Measurements from ENCODE around the gene GALT. TPM values are rescaled to one million over a fixed set of nuclear protein-coding genes. Genes with fewer than 3 reads are reported as not detected.

The GALT gene
- total RNA-seq, 2 experiments from 2014 or later = 62.5 to 90.9 TPM

- BruUV-seq (replicated peaks) = no TSS peak
- CTCF ChIA-PET (ENCODE audit: unreplicated experiment) = interaction anchor here (1.3 kb wide), 1 partner anchor 26 kb away, joined by 3 read pairs; no protein-coding TSS in a partner anchor
- POLR2A ChIA-PET = interaction anchor here (0.7 kb wide), 1 partner anchor 28 kb away, joined by 3 read pairs; no protein-coding TSS in a partner anchor
Observed at GRCh38 chr9:34675869-34676268, 29.4 kb downstream of the GALT start.

GRCh38 chr9:34684145-34684544 lies 37.7 kb downstream of the GALT start:
- Histone ChIP-seq H3K4me2 (ENCODE audit: low read length) (no peak overlapping the region), H3K9me2 (ENCODE audit: insufficient read depth, low read length) (no peaks in the 10 kb centered on the region), H3K4me3 (ENCODE audit: low read depth, low read length, poor library complexity, severe bottlenecking) (no peak overlapping the region), H3K36me3 (ENCODE audit: insufficient read depth, low read length) (no peaks in the 10 kb centered on the region), H3K79me2 (ENCODE audit: insufficient read depth, low read depth, low read length) (no peaks in the 10 kb centered on the region), H3K4me1 (ENCODE audit: insufficient read depth, low read length, poor library complexity, severe bottlenecking) (no peaks in the 10 kb centered on the region), H2AFZ (ENCODE audit: low read length) (no peak overlapping the region), H4K20me1 (ENCODE audit: insufficient read depth, low read length) (no peaks in the 10 kb centered on the region), H3K9me3 (ENCODE audit: low read length) (no peaks in the 10 kb centered on the region), H3K27ac (ENCODE audit: low read depth, low read length, poor library complexity, severe bottlenecking) (no peak overlapping the region)
- BruUV-seq (replicated peaks) = no TSS peak
- intact Hi-C loops (cut with micrococcal nuclease; ENCODE audit: unreplicated experiment) = no loop called here
- no peak for DNase-seq (ENCODE audit: low spot score)
- ChIA-PET POLR2A (no interaction called here), CTCF (ENCODE audit: unreplicated experiment) (no interaction called here)
- TF ChIP-seq, protein P1, sequence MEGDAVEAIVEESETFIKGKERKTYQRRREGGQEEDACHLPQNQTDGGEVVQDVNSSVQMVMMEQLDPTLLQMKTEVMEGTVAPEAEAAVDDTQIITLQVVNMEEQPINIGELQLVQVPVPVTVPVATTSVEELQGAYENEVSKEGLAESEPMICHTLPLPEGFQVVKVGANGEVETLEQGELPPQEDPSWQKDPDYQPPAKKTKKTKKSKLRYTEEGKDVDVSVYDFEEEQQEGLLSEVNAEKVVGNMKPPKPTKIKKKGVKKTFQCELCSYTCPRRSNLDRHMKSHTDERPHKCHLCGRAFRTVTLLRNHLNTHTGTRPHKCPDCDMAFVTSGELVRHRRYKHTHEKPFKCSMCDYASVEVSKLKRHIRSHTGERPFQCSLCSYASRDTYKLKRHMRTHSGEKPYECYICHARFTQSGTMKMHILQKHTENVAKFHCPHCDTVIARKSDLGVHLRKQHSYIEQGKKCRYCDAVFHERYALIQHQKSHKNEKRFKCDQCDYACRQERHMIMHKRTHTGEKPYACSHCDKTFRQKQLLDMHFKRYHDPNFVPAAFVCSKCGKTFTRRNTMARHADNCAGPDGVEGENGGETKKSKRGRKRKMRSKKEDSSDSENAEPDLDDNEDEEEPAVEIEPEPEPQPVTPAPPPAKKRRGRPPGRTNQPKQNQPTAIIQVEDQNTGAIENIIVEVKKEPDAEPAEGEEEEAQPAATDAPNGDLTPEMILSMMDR (conservative IDR thresholded peaks at IDR 0.05; ENCODE audit: low read length) = no peak

More at GRCh38 chr9:34675869-34676268, 29.4 kb downstream of the GALT start:
- Histone ChIP-seq H3K9me3 (ENCODE audit: low read length) (no peaks in the 10 kb centered on the region), H3K9me2 (ENCODE audit: insufficient read depth, low read length) (no peaks in the 10 kb centered on the region), H2AFZ (ENCODE audit: low read length) (no peak overlapping the region), H3K36me3 (ENCODE audit: insufficient read depth, low read length) (no peaks in the 10 kb centered on the region), H3K27ac (ENCODE audit: low read depth, low read length, poor library complexity, severe bottlenecking) (no peak overlapping the region), H3K4me3 (ENCODE audit: low read depth, low read length, poor library complexity, severe bottlenecking) (no peak overlapping the region), H3K4me2 (ENCODE audit: low read length) (no peak overlapping the region), H3K4me1 (ENCODE audit: insufficient read depth, low read length, poor library complexity, severe bottlenecking) (no peaks in the 10 kb centered on the region), H3K79me2 (ENCODE audit: insufficient read depth, low read depth, low read length) (no peaks in the 10 kb centered on the region), H4K20me1 (ENCODE audit: insufficient read depth, low read length) (no peaks in the 10 kb centered on the region)
- intact Hi-C loops (cut with micrococcal nuclease; ENCODE audit: unreplicated experiment) = loop anchor here (1.0 kb wide), 1 partner anchor 26 kb away; no protein-coding TSS in a partner anchor
- TF ChIP-seq EZH2phosphoT487 (IDR thresholded peaks at IDR 0.05; ENCODE audit: borderline replicate concordance, low read depth, low read length) = no peak
- TF ChIP-seq, protein P1 (conservative IDR thresholded peaks at IDR 0.05; ENCODE audit: low read length) = no peak
- no peak for DNase-seq (ENCODE audit: low spot score)

DNA sequence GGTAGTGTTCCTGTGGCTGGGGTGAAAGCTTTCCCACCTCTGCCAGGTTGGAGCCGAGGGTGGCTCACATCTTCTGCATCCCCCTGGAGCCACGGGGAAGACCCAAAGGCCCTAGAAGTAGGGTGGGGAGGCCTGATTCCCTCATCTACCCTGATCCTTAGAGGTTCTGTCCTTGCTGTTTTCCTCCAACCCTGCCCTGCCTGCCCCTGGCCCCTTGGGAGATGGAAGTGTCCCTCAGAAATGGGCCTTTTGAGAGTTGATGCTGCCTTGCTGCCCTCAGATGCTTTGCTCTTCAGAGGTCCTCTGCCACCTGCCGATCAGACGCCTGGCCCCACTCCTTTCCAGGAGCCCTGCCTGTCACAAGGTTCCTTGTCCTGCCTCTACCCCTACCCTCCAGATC lies 38.3 kb downstream of the GALT start:
- H2AFZ ChIP-seq (ENCODE audit: low read length) = no peak overlapping the region
- H3K27ac ChIP-seq (ENCODE audit: low read depth, low read length, poor library complexity, severe bottlenecking) = no peak overlapping the region
- H3K4me3 ChIP-seq (ENCODE audit: low read depth, low read length, poor library complexity, severe bottlenecking) = no peak overlapping the region
- H3K4me1 ChIP-seq (ENCODE audit: insufficient read depth, low read length, poor library complexity, severe bottlenecking) = no peaks in the 10 kb centered on the region
- H4K20me1 ChIP-seq (ENCODE audit: insufficient read depth, low read length) = no peaks in the 10 kb centered on the region
- H3K36me3 ChIP-seq (ENCODE audit: insufficient read depth, low read length) = no peaks in the 10 kb centered on the region
- H3K9me2 ChIP-seq (ENCODE audit: insufficient read depth, low read length) = no peaks in the 10 kb centered on the region
- H3K9me3 ChIP-seq (ENCODE audit: low read length) = no peaks in the 10 kb centered on the region
- H3K79me2 ChIP-seq (ENCODE audit: insufficient read depth, low read depth, low read length) = no peaks in the 10 kb centered on the region
- ChIA-PET CTCF (ENCODE audit: unreplicated experiment) (no interaction called here), POLR2A (no interaction called here)
- no peak overlapping the region for H3K4me2 ChIP-seq (ENCODE audit: low read length)
- TF ChIP-seq EZH2phosphoT487 (IDR thresholded peaks at IDR 0.05; ENCODE audit: borderline replicate concordance, low read depth, low read length) = no peak
- TF ChIP-seq, protein P1 (conservative IDR thresholded peaks at IDR 0.05; ENCODE audit: low read length) = no peak
- no TSS peak for BruUV-seq (replicated peaks)
- DNase-seq (ENCODE audit: low spot score) = no peak
- intact Hi-C loops (cut with micrococcal nuclease; ENCODE audit: unreplicated experiment) = no loop called here
